H9 (cell line): ENCODE results near the gene ZYG11A. TPM values are rescaled to one million over a fixed set of nuclear protein-coding genes. Genes with fewer than 3 reads are reported as not detected.

Source experiments
- DNase-seq: peaks from one replicate; pipeline ENCODE4 v3.0.0-alpha.2; 2017
- H2AFZ ChIP-seq: one replicate; pipeline ENCODE4 v1.6.1; 2013; ENCODE audit warnings: mild to moderate bottlenecking, low read length, control low read depth, moderate library complexity
- H2AK5ac ChIP-seq: 2 replicates; pipeline ENCODE4 v1.6.1; 2013; ENCODE audit warnings: low read length, control low read depth, mixed read lengths; ENCODE audit not compliant: insufficient read length
- H2BK120ac ChIP-seq: one replicate; pipeline ENCODE4 v1.6.1; 2013; ENCODE audit warnings: low read depth, mild to moderate bottlenecking, low read length, control low read depth, inconsistent platforms; ENCODE audit not compliant: poor library complexity, severe bottlenecking
- H2BK12ac ChIP-seq: 2 replicates; pipeline ENCODE4 v1.6.1; 2013; ENCODE audit warnings: low read length, control low read depth, mixed read lengths, low read depth; ENCODE audit not compliant: insufficient read length
- H2BK15ac ChIP-seq: 2 replicates; pipeline ENCODE4 v1.6.1; 2013; ENCODE audit warnings: low read depth, low read length, control low read depth
- H2BK20ac ChIP-seq: one replicate; pipeline ENCODE4 v1.6.1; 2013; ENCODE audit warnings: low read depth, mild to moderate bottlenecking, low read length, control low read depth, inconsistent platforms; ENCODE audit not compliant: poor library complexity, severe bottlenecking
- H2BK5ac ChIP-seq: 2 replicates; pipeline ENCODE4 v1.6.1; 2013; ENCODE audit warnings: low read length, control low read depth, mixed read lengths; ENCODE audit not compliant: insufficient read length
- H3K14ac ChIP-seq: 2 replicates; pipeline ENCODE4 v1.6.1; 2013; ENCODE audit warnings: low read length, control low read depth; ENCODE audit not compliant: insufficient read depth
- H3K18ac ChIP-seq: 2 replicates; pipeline ENCODE4 v1.6.1; 2013; ENCODE audit warnings: low read depth, mild to moderate bottlenecking, mixed read lengths, low read length, control low read depth; ENCODE audit not compliant: insufficient read length
- H3K23ac ChIP-seq: 2 replicates; pipeline ENCODE4 v1.6.1; 2013; ENCODE audit warnings: low read length, control low read depth, mixed read lengths, low read depth; ENCODE audit not compliant: insufficient read length
- H3K23me2 ChIP-seq: 2 replicates; pipeline ENCODE4 v1.6.1; 2013; ENCODE audit warnings: low read depth, mild to moderate bottlenecking, mixed read lengths, low read length, control low read depth; ENCODE audit not compliant: insufficient read length, poor library complexity, severe bottlenecking
- H3K27ac ChIP-seq: 2 replicates; pipeline ENCODE4 v1.5.1; 2013; ENCODE audit warnings: low read length, control low read depth, mixed read lengths, low read depth; ENCODE audit not compliant: insufficient read length
- H3K27me3 ChIP-seq: 2 replicates; pipeline ENCODE4 v1.6.1; 2013; ENCODE audit warnings: low read length, control low read depth, inconsistent platforms; ENCODE audit not compliant: insufficient read depth
- H3K4ac ChIP-seq: 2 replicates; pipeline ENCODE4 v1.6.1; 2013; ENCODE audit warnings: low read depth, mild to moderate bottlenecking, control low read depth, inconsistent platforms, low read length, moderate library complexity
- H3K4me1 ChIP-seq: 2 replicates; pipeline ENCODE4 v1.6.1; 2013; ENCODE audit warnings: low read length, control low read depth, inconsistent platforms; ENCODE audit not compliant: insufficient read depth
- H3K4me2 ChIP-seq: 2 replicates; pipeline ENCODE4 v1.6.1; 2013; ENCODE audit warnings: low read length, control low read depth, mixed read lengths; ENCODE audit not compliant: insufficient read length, insufficient read depth
- H3K56ac ChIP-seq: 2 replicates; pipeline ENCODE4 v1.6.1; 2013; ENCODE audit warnings: low read depth, mild to moderate bottlenecking, mixed read lengths, low read length, control low read depth; ENCODE audit not compliant: insufficient read length
- H3K79me1 ChIP-seq: 2 replicates; pipeline ENCODE4 v1.6.1; 2013; ENCODE audit warnings: low read depth, mild to moderate bottlenecking, moderate library complexity, low read length, control low read depth, inconsistent platforms; ENCODE audit not compliant: insufficient read depth, poor library complexity, severe bottlenecking
- H3K79me2 ChIP-seq: 2 replicates; pipeline ENCODE4 v1.6.1; 2013; ENCODE audit warnings: low read length, control low read depth, inconsistent platforms; ENCODE audit not compliant: insufficient read depth
- H3K9ac ChIP-seq: 2 replicates; pipeline ENCODE4 v1.6.1; 2013; ENCODE audit warnings: low read length, control low read depth, mixed read lengths; ENCODE audit not compliant: insufficient read length; ENCODE audit errors: extremely low read depth
- H3K9me3 ChIP-seq: one replicate; pipeline ENCODE4 v1.6.1; 2013; ENCODE audit warnings: low read depth, low read length, inconsistent platforms; ENCODE audit not compliant: control insufficient read depth
- H3T11ph ChIP-seq: one replicate; pipeline ENCODE4 v1.6.1; 2013; ENCODE audit warnings: mild to moderate bottlenecking, low read length, control low read depth, inconsistent platforms
- H4K20me1 ChIP-seq: one replicate; pipeline ENCODE4 v1.6.1; 2013; ENCODE audit not compliant: control insufficient read depth, insufficient read length, insufficient read depth
- H4K5ac ChIP-seq: 2 replicates; pipeline ENCODE4 v1.6.1; 2013; ENCODE audit warnings: low read depth, mild to moderate bottlenecking, mixed read lengths, low read length, control low read depth; ENCODE audit not compliant: insufficient read length
- H4K8ac ChIP-seq: replicated peaks from 2 replicates; pipeline ENCODE4 v1.6.1; 2013; ENCODE audit warnings: low read length, control low read depth, mixed read lengths, low read depth; ENCODE audit not compliant: insufficient read length
- H4K91ac ChIP-seq: 2 replicates; pipeline ENCODE4 v1.6.1; 2013; ENCODE audit warnings: low read depth, mild to moderate bottlenecking, moderate library complexity, mixed read lengths, low read length, control low read depth; ENCODE audit not compliant: insufficient read length
- H3K27ac Mint-ChIP-seq, 3 experiments: 2 replicates in 2 of 3; 3 replicates in 1 of 3; pipeline ENCODE4 v1.8.0; 2020 to 2021; ENCODE audit warnings: mixed read lengths in 3 of 3, mild to moderate bottlenecking in 1 of 3, moderate library complexity in 1 of 3
- H3K27me3 Mint-ChIP-seq: 2 replicates; pipeline ENCODE4 v1.8.0; 2021; ENCODE audit warnings: low read depth, mild to moderate bottlenecking, moderate library complexity, mixed read lengths
- H3K36me3 Mint-ChIP-seq, 3 experiments: 2 replicates in 2 of 3; 3 replicates in 1 of 3; pipeline ENCODE4 v1.8.0; 2020 to 2021; ENCODE audit warnings: low read depth in 3 of 3, mixed read lengths in 3 of 3; ENCODE audit not compliant: insufficient read depth in 1 of 3
- H3K4me1 Mint-ChIP-seq, 2 experiments: 2 replicates each; pipeline ENCODE4 v1.8.0; 2020; ENCODE audit warnings: mixed read lengths in 2 of 2
- H3K4me3 Mint-ChIP-seq, 2 experiments: 2 replicates in 1 of 2; 3 replicates in 1 of 2; pipeline ENCODE4 v1.8.0; 2020 to 2021; ENCODE audit warnings: mild to moderate bottlenecking in 2 of 2, mixed read lengths in 2 of 2, moderate library complexity in 1 of 2
- H3K9me3 Mint-ChIP-seq, 2 experiments: 2 replicates in 1 of 2; 3 replicates in 1 of 2; pipeline ENCODE4 v1.8.0; 2020; ENCODE audit warnings: mild to moderate bottlenecking in 2 of 2, mixed read lengths in 2 of 2, moderate library complexity in 1 of 2
- WGBS: extraction: QIAGEN DNeasy Blood & Tissue Kit; methylation state at CpG from one replicate; pipeline ENCODE4 v1.1.7; 2013; ENCODE audit warnings: missing lambda C conversion rate, low lambda C conversion rate, mixed read lengths; ENCODE audit not compliant: insufficient read length; ENCODE audit errors: extremely low coverage; 5-methylcytosine and 5-hydroxymethylcytosine counted together
- total RNA-seq: library from RNA; stranded (reverse); gene quantifications from 2 replicates; pipeline ENCODE4 v1.2.1, GENCODE V29; 2021
- TF ChIP-seq, protein P1 (sequence below): fragments of 200-600 bp; sonication (generic); conservative IDR thresholded peaks from 3 replicates; pipeline ENCODE4 v1.8.0; 2021; ENCODE audit warnings: antibody characterized with exemption, mild to moderate bottlenecking

Gene ZYG11A
- total RNA-seq, 1 experiment from 2014 or later = 2.1 TPM

DNA sequence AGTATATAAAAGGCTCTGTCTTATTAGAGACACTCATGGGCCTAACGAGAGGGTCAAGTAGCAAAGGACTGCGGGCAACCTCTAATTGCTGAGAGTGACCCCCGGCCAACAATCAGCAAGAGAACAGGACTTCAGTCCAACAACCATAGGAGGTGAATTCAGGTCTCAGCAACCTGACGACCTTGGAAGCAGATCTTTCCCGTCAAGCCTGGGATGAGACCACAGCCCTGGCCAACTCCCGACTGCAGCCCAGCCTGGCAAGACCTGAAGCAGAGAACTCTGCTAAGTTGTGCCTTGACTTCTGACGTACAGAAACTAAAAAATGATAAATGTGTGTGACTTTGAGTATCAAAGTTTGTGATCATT lies 73.3 kb downstream of the ZYG11A start:
- Histone ChIP-seq H2BK15ac (no peak overlapping the region), H4K8ac (no peak overlapping the region), H3K79me2 (no peaks in the 10 kb centered on the region), H3K27ac (no peak overlapping the region), H3T11ph (no peak overlapping the region), H3K56ac (no peak overlapping the region), H4K20me1 (no peaks in the 10 kb centered on the region), H3K4ac (no peak overlapping the region), H4K5ac (no peak overlapping the region), H3K9ac (no peak overlapping the region), H2BK120ac (no peak overlapping the region), H3K79me1 (no peaks in the 10 kb centered on the region), H4K91ac (no peak overlapping the region), H3K18ac (no peak overlapping the region), H3K9me3 (no peaks in the 10 kb centered on the region), H3K27me3 (peaks cover 4% of the 10 kb centered on the region; the same call in 1 of the 2 replicates), H3K4me1 (no peaks in the 10 kb centered on the region; the same call in 1 of the 2 replicates), H2AFZ (no peak overlapping the region), H2BK12ac (no peak overlapping the region), H2BK5ac (no peak overlapping the region), H3K14ac (no peak overlapping the region), H3K23me2 (no peaks in the 10 kb centered on the region), H3K23ac (no peak overlapping the region), H2BK20ac (no peak overlapping the region), H3K4me2 (no peak overlapping the region), H2AK5ac (no peak overlapping the region)
- WGBS = no CpG with 5 or more reads among the region's 7 CpGs
- peaks cover 0 to 9% (median 5%) of the 10 kb centered on the region in 3 experiments; a peak in 3 of 7 replicates for H3K36me3 Mint-ChIP-seq
- H3K27me3 Mint-ChIP-seq = peaks cover 21% of the 10 kb centered on the region
- no peak overlapping the region for H3K4me3 Mint-ChIP-seq
- no peak for DNase-seq
- peaks cover 0 to 14% of the 10 kb centered on the region in 2 experiments for H3K4me1 Mint-ChIP-seq
- no peak overlapping the region for H3K27ac Mint-ChIP-seq
- TF ChIP-seq, protein P1, sequence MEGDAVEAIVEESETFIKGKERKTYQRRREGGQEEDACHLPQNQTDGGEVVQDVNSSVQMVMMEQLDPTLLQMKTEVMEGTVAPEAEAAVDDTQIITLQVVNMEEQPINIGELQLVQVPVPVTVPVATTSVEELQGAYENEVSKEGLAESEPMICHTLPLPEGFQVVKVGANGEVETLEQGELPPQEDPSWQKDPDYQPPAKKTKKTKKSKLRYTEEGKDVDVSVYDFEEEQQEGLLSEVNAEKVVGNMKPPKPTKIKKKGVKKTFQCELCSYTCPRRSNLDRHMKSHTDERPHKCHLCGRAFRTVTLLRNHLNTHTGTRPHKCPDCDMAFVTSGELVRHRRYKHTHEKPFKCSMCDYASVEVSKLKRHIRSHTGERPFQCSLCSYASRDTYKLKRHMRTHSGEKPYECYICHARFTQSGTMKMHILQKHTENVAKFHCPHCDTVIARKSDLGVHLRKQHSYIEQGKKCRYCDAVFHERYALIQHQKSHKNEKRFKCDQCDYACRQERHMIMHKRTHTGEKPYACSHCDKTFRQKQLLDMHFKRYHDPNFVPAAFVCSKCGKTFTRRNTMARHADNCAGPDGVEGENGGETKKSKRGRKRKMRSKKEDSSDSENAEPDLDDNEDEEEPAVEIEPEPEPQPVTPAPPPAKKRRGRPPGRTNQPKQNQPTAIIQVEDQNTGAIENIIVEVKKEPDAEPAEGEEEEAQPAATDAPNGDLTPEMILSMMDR = no peak
- peaks cover 5 to 6% of the 10 kb centered on the region in 2 experiments; a peak in 3 of 5 replicates for H3K9me3 Mint-ChIP-seq
